ENCODE results near the gene HAGHL. TPM values are rescaled to one million over a fixed set of nuclear protein-coding genes. Genes with fewer than 3 reads are reported as not detected.

Gene HAGHL
- total RNA-seq, 1 donor from 2014 or later = 20.6 TPM

GRCh38 chr16:778447-778846 lies 51.5 kb downstream of the HAGHL start:
- Mint-ChIP-seq H3K4me1 (ENCODE audit: low read depth) (peaks cover 3% of the 10 kb centered on the region), H3K27ac (ENCODE audit: unreplicated experiment) (no peak overlapping the region), H3K4me3 (ENCODE audit: unreplicated experiment) (no peak overlapping the region), H3K36me3 (ENCODE audit: low read depth) (no peaks in the 10 kb centered on the region), H3K9me3 (ENCODE audit: low read depth) (no peaks in the 10 kb centered on the region), H3K27me3 (ENCODE audit: low read depth) (no peaks in the 10 kb centered on the region)
- no peak for TF ChIP-seq CTCF (IDR thresholded peaks at IDR 0.05)
- DNase-seq (ENCODE audit: low spot score) = no peak

GRCh38 chr16:778909-779527 lies 52.1 kb downstream of the HAGHL start:
- no peaks in the 10 kb centered on the region for H3K36me3 Mint-ChIP-seq (ENCODE audit: low read depth)
- DNase-seq (ENCODE audit: low spot score) = no peak
- no peak overlapping the region for H3K4me3 Mint-ChIP-seq (ENCODE audit: unreplicated experiment)
- no peak overlapping the region for H3K27ac Mint-ChIP-seq (ENCODE audit: unreplicated experiment)
- no peak for TF ChIP-seq CTCF (IDR thresholded peaks at IDR 0.05)
- H3K9me3 Mint-ChIP-seq (ENCODE audit: low read depth) = no peaks in the 10 kb centered on the region
- no peaks in the 10 kb centered on the region for H3K27me3 Mint-ChIP-seq (ENCODE audit: low read depth)
- peaks cover 3% of the 10 kb centered on the region for H3K4me1 Mint-ChIP-seq (ENCODE audit: low read depth)

Small RNA genes lying within 50 kb of the gene (microRNA-seq; reads per million reads assigned to microRNA genes)
- not detected for gene MIR662 (ENCODE audit: borderline number of aligned reads)

Other genes starting within 250 kb of the HAGHL start
- gene CAPN15, start 199.4 kb upstream of the HAGHL start, total RNA-seq = 28.8 to 32.0 TPM (median 29.7 TPM) in 3 replicates
- not detected in 3 replicates for gene PRR35, start 166.7 kb upstream of the HAGHL start, total RNA-seq
- gene NHLRC4, start 160.1 kb upstream of the HAGHL start, total RNA-seq = not detected in 3 replicates
- 34.1 to 57.1 TPM (median 37.3 TPM) in 3 replicates for gene PIGQ, start 157.1 kb upstream of the HAGHL start, total RNA-seq
- gene RAB40C, start 137.0 kb upstream of the HAGHL start, total RNA-seq = 15.2 to 19.6 TPM (median 19.6 TPM) in 3 replicates
- 0.36 to 0.56 TPM (median 0.47 TPM) in 3 replicates for gene WFIKKN1, start 96.1 kb upstream of the HAGHL start, total RNA-seq
- gene METTL26, start 90.8 kb upstream of the HAGHL start, total RNA-seq = 58.9 to 68.5 TPM (median 68.1 TPM) in 3 replicates
- 10.4 to 16.9 TPM (median 15.3 TPM) in 3 replicates for gene MCRIP2, start 85.3 kb upstream of the HAGHL start, total RNA-seq
- gene WDR90, start 77.7 kb upstream of the HAGHL start, total RNA-seq = 17.0 to 36.6 TPM (median 19.2 TPM) in 3 replicates
- gene RHOT2, start 59.0 kb upstream of the HAGHL start, total RNA-seq = 101 to 109 TPM (median 106 TPM) in 3 replicates
- 1.9 to 3.5 TPM (median 3.0 TPM) in 3 replicates for gene RHBDL1, start 51.4 kb upstream of the HAGHL start, total RNA-seq
- 89.7 to 139 TPM (median 96.1 TPM) in 3 replicates for gene STUB1, start 46.7 kb upstream of the HAGHL start, total RNA-seq
- gene JMJD8, start 42.8 kb upstream of the HAGHL start, total RNA-seq = 38.8 to 56.5 TPM (median 39.2 TPM) in 3 replicates
- gene WDR24, start 36.7 kb upstream of the HAGHL start, total RNA-seq = 12.6 to 17.7 TPM (median 13.7 TPM) in 3 replicates
- 0.53 to 0.87 TPM (median 0.82 TPM) in 3 replicates for gene FBXL16, start 21.3 kb upstream of the HAGHL start, total RNA-seq
- gene METRN, start 12.0 kb upstream of the HAGHL start, total RNA-seq = 50.7 to 62.3 TPM (median 58.5 TPM) in 3 replicates
- gene ANTKMT, start 6.0 kb upstream of the HAGHL start, total RNA-seq = 31.6 to 42.4 TPM (median 38.2 TPM) in 3 replicates
- 1.8 to 3.9 TPM (median 2.5 TPM) in 3 replicates for gene CCDC78, start 663 bp upstream of the HAGHL start, total RNA-seq
- gene CIAO3, start 13.9 kb downstream of the HAGHL start, total RNA-seq = 20.5 to 26.6 TPM (median 22.1 TPM) in 3 replicates
- gene MSLN, start 33.6 kb downstream of the HAGHL start, total RNA-seq = 0.41 TPM in 1 of 3 replicates, not detected in the others
- gene RPUSD1, start 61.3 kb downstream of the HAGHL start, total RNA-seq = 17.6 to 21.6 TPM (median 19.6 TPM) in 3 replicates
- gene CHTF18, start 61.5 kb downstream of the HAGHL start, total RNA-seq = 12.8 to 35.9 TPM (median 13.3 TPM) in 3 replicates
- not detected in 3 replicates for gene GNG13, start 73.6 kb downstream of the HAGHL start, total RNA-seq
- 21.6 to 25.6 TPM (median 21.7 TPM) in 3 replicates for gene LMF1, start 243.9 kb downstream of the HAGHL start, total RNA-seq